ENCODE measurements around the gene HERPUD2.

DNA sequence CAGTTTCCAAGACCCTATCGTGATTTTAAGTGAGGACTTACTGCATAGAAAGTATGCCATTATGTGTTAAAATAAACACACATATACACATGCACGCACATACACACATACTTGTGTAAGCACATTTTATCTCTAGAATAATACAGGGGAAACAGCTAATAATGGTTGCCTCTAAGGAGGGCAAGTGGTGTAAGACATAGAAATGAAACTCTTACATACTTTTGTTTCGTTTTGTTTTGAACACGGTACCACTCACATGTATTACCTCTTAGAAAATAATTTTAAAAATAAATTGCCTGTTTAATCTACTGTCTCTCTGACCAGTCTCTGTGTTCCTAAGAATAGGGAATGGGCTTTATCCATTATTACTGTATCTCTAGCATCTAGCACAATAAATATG lies 49.2 kb downstream of the HERPUD2 start:
- TF ChIP-seq CTCF (IDR thresholded peaks at IDR 0.05) (no peak), POLR2A (IDR thresholded peaks at IDR 0.05) (no peak), EP300 (IDR thresholded peaks at IDR 0.05) (no peak), POLR2AphosphoS5 (IDR thresholded peaks at IDR 0.05) (no peak)

Measured in suprapubic skin (tissue), 4 donors.